ENCODE data around the gene RFT1. TPM values are rescaled to one million over a fixed set of nuclear protein-coding genes. Genes with fewer than 3 reads are reported as not detected.

The RFT1 gene
- total and polyA plus RNA-seq, 2 donors (not counting 3 experiments of a cell fraction or from before 2014, with no cell fraction given) = 29.8 to 39.9 TPM

GRCh38 chr3:53043738-53044137 is 86.5 kb downstream of the RFT1 start:
- H2AFZ ChIP-seq (ENCODE audit: low read depth, low read length) = no peak overlapping the region
- no peaks in the 10 kb centered on the region for H3K79me2 ChIP-seq (ENCODE audit: control insufficient read depth, insufficient read depth, low read length)
- no peaks in the 10 kb centered on the region for H3K9me3 ChIP-seq (replicated peaks; ENCODE audit: control insufficient read depth, insufficient read depth, low read length)
- no peaks in the 10 kb centered on the region for H3K36me3 ChIP-seq (ENCODE audit: control insufficient read depth in 2 of 2, extremely low read depth in 1 of 2, insufficient read depth in 2 of 2, low read length in 2 of 2)
- DNase-seq (ENCODE audit: low read depth, low spot score) (no peak), FAIRE-seq (no peak)
- H3K4me2 ChIP-seq (ENCODE audit: insufficient read depth, low read length) = no peak overlapping the region
- CTCF ChIA-PET = no interaction called here
- POLR2A ChIA-PET = no interaction called here
- intact Hi-C loops (cut with micrococcal nuclease) = no loop called here
- no peak overlapping the region for H3K9ac ChIP-seq (replicated peaks; ENCODE audit: extremely low read depth, insufficient read depth, low read length)
- H3K4me1 ChIP-seq (ENCODE audit: control insufficient read depth, extremely low read depth, insufficient read depth, low read length) = peaks cover 7% of the 10 kb centered on the region
- H3K9me1 ChIP-seq (replicated peaks; ENCODE audit: control insufficient read depth, extremely low read depth, insufficient read depth, low read length) = no peaks in the 10 kb centered on the region
- dilution Hi-C loops (cut with MboI; ENCODE audit: extremely low pct_ligation_motif_present, low sequenced_read_pairs) = no loop called here
- H3K4me3 ChIP-seq (replicated peaks in 1 of 3; ENCODE audit: insufficient read depth in 1 of 3, low read depth in 1 of 3, low read length in 3 of 3) = no peak overlapping the region
- TF ChIP-seq MYC (IDR thresholded peaks at IDR 0.05; ENCODE audit: low read depth, low read length) (no peak), POLR2A (IDR thresholded peaks at IDR 0.05; ENCODE audit: low read depth, low read length) (no peak), JUN (IDR thresholded peaks at IDR 0.05; ENCODE audit: borderline replicate concordance, insufficient read depth, insufficient read length, low read depth) (no peak), EZH2 (IDR thresholded peaks at IDR 0.05; ENCODE audit: borderline replicate concordance, low read depth, low read length, severe bottlenecking) (no peak), POLR2AphosphoS5 (IDR thresholded peaks at IDR 0.05; ENCODE audit: insufficient read depth, low read depth, low read length) (no peak), FOS (IDR thresholded peaks at IDR 0.05; ENCODE audit: borderline replicate concordance, insufficient read depth, low read length) (no peak), GATA2 (IDR thresholded peaks at IDR 0.05; ENCODE audit: insufficient read depth, insufficient read length, low read depth, low read length) (no peak)
- TF ChIP-seq, protein P1, sequence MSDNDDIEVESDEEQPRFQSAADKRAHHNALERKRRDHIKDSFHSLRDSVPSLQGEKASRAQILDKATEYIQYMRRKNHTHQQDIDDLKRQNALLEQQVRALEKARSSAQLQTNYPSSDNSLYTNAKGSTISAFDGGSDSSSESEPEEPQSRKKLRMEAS (IDR thresholded peaks at IDR 0.05; ENCODE audit: insufficient read depth, insufficient read length) = no peak
- TF ChIP-seq, protein P2, sequence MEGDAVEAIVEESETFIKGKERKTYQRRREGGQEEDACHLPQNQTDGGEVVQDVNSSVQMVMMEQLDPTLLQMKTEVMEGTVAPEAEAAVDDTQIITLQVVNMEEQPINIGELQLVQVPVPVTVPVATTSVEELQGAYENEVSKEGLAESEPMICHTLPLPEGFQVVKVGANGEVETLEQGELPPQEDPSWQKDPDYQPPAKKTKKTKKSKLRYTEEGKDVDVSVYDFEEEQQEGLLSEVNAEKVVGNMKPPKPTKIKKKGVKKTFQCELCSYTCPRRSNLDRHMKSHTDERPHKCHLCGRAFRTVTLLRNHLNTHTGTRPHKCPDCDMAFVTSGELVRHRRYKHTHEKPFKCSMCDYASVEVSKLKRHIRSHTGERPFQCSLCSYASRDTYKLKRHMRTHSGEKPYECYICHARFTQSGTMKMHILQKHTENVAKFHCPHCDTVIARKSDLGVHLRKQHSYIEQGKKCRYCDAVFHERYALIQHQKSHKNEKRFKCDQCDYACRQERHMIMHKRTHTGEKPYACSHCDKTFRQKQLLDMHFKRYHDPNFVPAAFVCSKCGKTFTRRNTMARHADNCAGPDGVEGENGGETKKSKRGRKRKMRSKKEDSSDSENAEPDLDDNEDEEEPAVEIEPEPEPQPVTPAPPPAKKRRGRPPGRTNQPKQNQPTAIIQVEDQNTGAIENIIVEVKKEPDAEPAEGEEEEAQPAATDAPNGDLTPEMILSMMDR (IDR thresholded peaks at IDR 0.05; ENCODE audit: extremely low read depth in 1 of 2, insufficient read depth in 1 of 2, low read depth in 1 of 2, low read length in 2 of 2) = no peak
- peaks cover 0 to 13% of the 10 kb centered on the region in 2 experiments for H3K27me3 ChIP-seq (ENCODE audit: control insufficient read depth in 2 of 2, insufficient read depth in 2 of 2, low read length in 2 of 2)
- H4K20me1 ChIP-seq (replicated peaks; ENCODE audit: control insufficient read depth, extremely low read depth, insufficient read depth, low read length) = no peaks in the 10 kb centered on the region
- H3K27ac ChIP-seq (ENCODE audit: insufficient read depth, low read depth, low read length) = no peak overlapping the region
- BruUV-seq (replicated peaks) = no TSS peak
